H1 (cell line): ENCODE measurements around the gene TOMM5. TPM values are rescaled to one million over a fixed set of nuclear protein-coding genes. Genes with fewer than 3 reads are reported as not detected.

ENCODE experiments used
- CTCF ChIA-PET: fragments of 300-600 bp; sonication (Branson Sonifier 250); formaldehyde crosslinking; loops from one replicate; lab custom pipeline; 2021; ENCODE audit not compliant: partially characterized antibody; lab: Charles Lee
- POLR2A ChIA-PET: fragments of 300-600 bp; sonication (Branson Sonifier 250); formaldehyde crosslinking; loops from one replicate; lab custom pipeline; 2021; ENCODE audit warnings: inconsistent platforms; ENCODE audit not compliant: partially characterized antibody; lab: Charles Lee
- DNase-seq, 2 experiments: peaks; one replicate each; pipeline versions ENCODE4 v3.0.0 to v3.0.0-alpha.2; 2010 to 2022; ENCODE audit warnings: low spot score in 2 of 2, low read depth in 1 of 2, mixed read lengths in 1 of 2
- FAIRE-seq: peaks from 2 replicates; lab custom pipeline; 2011; peaks lifted over from hg19 to GRCh38; lab: Jason Lieb, UNC
- H2AFZ ChIP-seq: 2 replicates; pipeline ENCODE4 v1.8.1; 2012; ENCODE audit warnings: low read length, inconsistent platforms
- H2AK5ac ChIP-seq: 2 replicates; pipeline ENCODE4 v1.6.1; 2013; ENCODE audit warnings: low read depth, low read length
- H2BK120ac ChIP-seq: replicated peaks from 2 replicates; pipeline ENCODE3; 2013; ENCODE audit warnings: low read depth, low read length, inconsistent platforms
- H2BK12ac ChIP-seq: 2 replicates; pipeline ENCODE4 v1.6.1; 2013; ENCODE audit warnings: low read depth, low read length
- H2BK15ac ChIP-seq: 2 replicates; pipeline ENCODE4 v1.6.1; 2013; ENCODE audit warnings: low read length
- H2BK20ac ChIP-seq: 2 replicates; pipeline ENCODE4 v1.6.1; 2013; ENCODE audit warnings: low read length
- H2BK5ac ChIP-seq: 2 replicates; pipeline ENCODE4 v1.6.1; 2013; ENCODE audit warnings: low read depth, low read length
- H3K14ac ChIP-seq: 2 replicates; pipeline ENCODE4 v1.6.1; 2013; ENCODE audit warnings: inconsistent platforms; ENCODE audit not compliant: insufficient read length
- H3K18ac ChIP-seq: 2 replicates; pipeline ENCODE4 v1.6.1; 2013; ENCODE audit warnings: low read length; ENCODE audit errors: extremely low read depth
- H3K23ac ChIP-seq: 2 replicates; pipeline ENCODE4 v1.6.1; 2013; ENCODE audit warnings: inconsistent platforms; ENCODE audit not compliant: insufficient read length
- H3K23me2 ChIP-seq: 2 replicates; pipeline ENCODE4 v1.6.1; 2013; ENCODE audit warnings: low read depth, low read length
- H3K27ac ChIP-seq: 2 replicates; pipeline ENCODE4 v1.6.1; 2011; ENCODE audit warnings: low read depth, low read length, inconsistent platforms
- H3K27me3 ChIP-seq, 4 experiments: replicated peaks in 1 of 4; 1 replicate in 1 of 4; 2 replicates in 3 of 4; pipeline versions ENCODE4 v1.6.1 to v1.8.1; 2011 to 2013; ENCODE audit warnings: low read length in 3 of 4, mild to moderate bottlenecking in 3 of 4, inconsistent platforms in 2 of 4, mixed read lengths in 2 of 4, moderate library complexity in 1 of 4; ENCODE audit not compliant: control insufficient read depth in 3 of 4, insufficient read depth in 3 of 4; ENCODE audit errors: extremely low read depth in 1 of 4
- H3K36me3 ChIP-seq, 4 experiments: 2 replicates each; pipeline versions ENCODE4 v1.6.1 to v1.8.1; 2011 to 2013; ENCODE audit warnings: mild to moderate bottlenecking in 4 of 4, low read length in 3 of 4, moderate library complexity in 2 of 4, control low read depth in 1 of 4, inconsistent platforms in 1 of 4; ENCODE audit not compliant: insufficient read depth in 4 of 4, control insufficient read depth in 2 of 4
- H3K4ac ChIP-seq: replicated peaks from 2 replicates; pipeline ENCODE3; 2013; ENCODE audit warnings: low read length, low read depth, mixed read lengths, inconsistent platforms; ENCODE audit not compliant: insufficient read length
- H3K4me1 ChIP-seq, 4 experiments: replicated peaks in 1 of 4; 1 replicate in 1 of 4; 2 replicates in 3 of 4; pipeline versions ENCODE4 v1.6.1 to v1.8.1; 2011 to 2013; ENCODE audit warnings: low read length in 3 of 4, inconsistent platforms in 2 of 4, mixed read lengths in 1 of 4; ENCODE audit not compliant: insufficient read depth in 4 of 4, control insufficient read depth in 3 of 4
- H3K4me2 ChIP-seq, 2 experiments: 2 replicates each; pipeline versions ENCODE4 v1.6.1 to v1.8.1; 2011 to 2013; ENCODE audit warnings: low read depth in 2 of 2, low read length in 2 of 2, control low read depth in 1 of 2, inconsistent platforms in 1 of 2, mild to moderate bottlenecking in 1 of 2; ENCODE audit not compliant: insufficient read depth in 1 of 2
- H3K4me3 ChIP-seq, 4 experiments: fragments of 200-600, 300-600 bp in 1 of 4; sonication (generic), shearing (Covaris generic), sonication (Bioruptor Twin) in 1 of 4; 2 replicates each; pipeline versions ENCODE4 v1.5.1 to v1.8.1; 2011 to 2016; ENCODE audit warnings: low read length in 4 of 4, low read depth in 3 of 4, control low read depth in 2 of 4, inconsistent platforms in 2 of 4, mild to moderate bottlenecking in 2 of 4, mixed read lengths in 1 of 4, moderate library complexity in 1 of 4; ENCODE audit not compliant: insufficient read depth in 2 of 4; ENCODE audit errors: extremely low read depth in 1 of 4
- H3K56ac ChIP-seq: replicated peaks from 2 replicates; pipeline ENCODE3; 2013; ENCODE audit warnings: low read depth, mild to moderate bottlenecking, mixed read lengths, low read length, inconsistent platforms; ENCODE audit not compliant: insufficient read length
- H3K79me1 ChIP-seq: 2 replicates; pipeline ENCODE4 v1.6.1; 2013; ENCODE audit warnings: low read depth, low read length, control low read depth
- H3K79me2 ChIP-seq, 2 experiments: 2 replicates each; pipeline versions ENCODE4 v1.6.1 to v1.8.1; 2012 to 2013; ENCODE audit warnings: low read length in 2 of 2, mild to moderate bottlenecking in 2 of 2, inconsistent platforms in 1 of 2; ENCODE audit not compliant: insufficient read depth in 2 of 2, control insufficient read depth in 1 of 2
- H3K9ac ChIP-seq, 4 experiments: replicated peaks in 1 of 4; 1 replicate in 1 of 4; 2 replicates in 3 of 4; pipeline versions ENCODE4 v1.6.1 to v1.8.1; 2011 to 2013; ENCODE audit warnings: low read depth in 3 of 4, low read length in 3 of 4, control low read depth in 2 of 4, mild to moderate bottlenecking in 2 of 4, moderate library complexity in 2 of 4, inconsistent platforms in 1 of 4; ENCODE audit errors: extremely low read depth in 1 of 4
- H3K9me3 ChIP-seq, 2 experiments: 2 replicates each; pipeline versions ENCODE4 v1.6.1 to v1.8.1; 2012 to 2013; ENCODE audit warnings: mild to moderate bottlenecking in 2 of 2, moderate library complexity in 2 of 2, control low read depth in 1 of 2, inconsistent platforms in 1 of 2, low read depth in 1 of 2, low read length in 1 of 2, mixed read lengths in 1 of 2; ENCODE audit not compliant: insufficient read depth in 2 of 2
- H4K20me1 ChIP-seq, 2 experiments: replicated peaks in 1 of 2; 2 replicates each; pipeline versions ENCODE3 to v1.8.1; 2011 to 2013; ENCODE audit warnings: inconsistent platforms in 2 of 2, low read length in 2 of 2, mild to moderate bottlenecking in 1 of 2; ENCODE audit not compliant: insufficient read depth in 2 of 2, control insufficient read depth in 1 of 2
- H4K5ac ChIP-seq: 2 replicates; pipeline ENCODE4 v1.6.1; 2013; ENCODE audit warnings: low read length, low read depth, mixed read lengths, inconsistent platforms; ENCODE audit not compliant: insufficient read length
- H4K8ac ChIP-seq: 2 replicates; pipeline ENCODE4 v1.8.0; 2013; ENCODE audit warnings: mild to moderate bottlenecking, moderate library complexity, low read length, inconsistent platforms; ENCODE audit not compliant: insufficient read depth; ENCODE audit errors: extremely low read depth
- H4K91ac ChIP-seq: replicated peaks from 2 replicates; pipeline ENCODE3; 2013; ENCODE audit warnings: low read length, mixed read lengths, inconsistent platforms; ENCODE audit not compliant: insufficient read length
- BRCA1 ChIP-seq: IDR thresholded peaks from 2 replicates; pipeline ENCODE4 v1.6.1; 2012; ENCODE audit warnings: low read depth, low read length, improper control_type of control experiment
- WGBS, 2 experiments: shearing (Covaris generic) in 1 of 2; methylation state at CpG; one replicate each; pipeline versions ENCODE4 v1.1.6 to v1.1.7; 2013 to 2015; ENCODE audit warnings: low lambda C conversion rate in 2 of 2, mixed read lengths in 2 of 2, inconsistent platforms in 1 of 2, low coverage in 1 of 2, missing lambda C conversion rate in 1 of 2; ENCODE audit not compliant: insufficient replicate concordance in 2 of 2, insufficient coverage in 1 of 2, insufficient read length in 1 of 2; ENCODE audit errors: extremely low coverage in 1 of 2, missing lambda C conversion rate in 1 of 2; 5-methylcytosine and 5-hydroxymethylcytosine counted together
- polyA plus RNA-seq, 7 experiments: library from polyadenylated mRNA; depleted of rRNA in 3 of 7; stranded (reverse) in 5 of 7; unstranded in 2 of 7; fragments of >200 nt in 5 of 7; fragments of 200-250 nt in 2 of 7; gene quantifications; 1 replicate in 5 of 7; 2 replicates in 1 of 7; 4 replicates in 1 of 7; pipeline versions ENCODE4 v1.2.1 to v1.2.3, GENCODE V29; 2011 to 2013; ENCODE audit warnings: missing spikeins in 2 of 7, mixed read lengths in 2 of 7
- total RNA-seq: library from RNA; stranded (reverse); fragmentation: NEBNext Ultra II Directional; extraction: Animal tissue kit (Norgen Biotek cat#: 25700); gene quantifications from 2 replicates; pipeline ENCODE4 v1.2.1, GENCODE V29; 2021

The TOMM5 gene
- total and polyA plus RNA-seq, 2 of the 8 experiments (the other 6 are each of a cell fraction or from before 2014, with no cell fraction given), result 171 to 174 TPM

- no peak overlapping the region for H2AK5ac ChIP-seq
- peak overlapping the region; percentile 48 for H2AFZ ChIP-seq
- H3K4me1 ChIP-seq, result peaks cover 0 to 3% (median 2%) of the 10 kb centered on the region in 4 experiments; a peak in 4 of 7 replicates
- POLR2A ChIA-PET, result no interaction called here
- H3K27me3 ChIP-seq, result no peaks in the 10 kb centered on the region
- H3K79me2 ChIP-seq, result no peaks in the 10 kb centered on the region
- H2BK120ac ChIP-seq, result no peak overlapping the region
- no peak overlapping the region for H3K23ac ChIP-seq
- no peak overlapping the region for H4K5ac ChIP-seq
- no peaks in the 10 kb centered on the region for H3K23me2 ChIP-seq
- CTCF ChIA-PET, result interaction anchor here (0.6 to 1.7 kb wide), 6 partner anchors 8 to 279 kb away, joined by 3 to 4 read pairs (median 3); partner anchors contain the start of genes FRMPD1 and TOMM5
- peak overlapping the region in 1 of 4 experiments; percentile 10; a peak in 2 of 8 replicates for H3K4me3 ChIP-seq
- no peaks in the 10 kb centered on the region for H3K79me1 ChIP-seq
- no peaks in the 10 kb centered on the region for H3K9me3 ChIP-seq
- no peak overlapping the region for H4K8ac ChIP-seq
- no peak for FAIRE-seq
- no peak overlapping the region for H3K18ac ChIP-seq
- no peak overlapping the region for H2BK12ac ChIP-seq
- peak overlapping the region; percentile 2 to 18; a peak in 2 of 4 replicates for H3K4me2 ChIP-seq
- no peak overlapping the region for H2BK15ac ChIP-seq
- no peaks in the 10 kb centered on the region for H4K20me1 ChIP-seq
- DNase-seq, result no peak
- H3K9ac ChIP-seq, result no peak overlapping the region
- H3K56ac ChIP-seq, result no peak overlapping the region
- H3K14ac ChIP-seq, result no peak overlapping the region
- H2BK20ac ChIP-seq, result no peak overlapping the region
- H3K4ac ChIP-seq, result no peak overlapping the region
- no peak for TF ChIP-seq BRCA1
- no peak overlapping the region for H4K91ac ChIP-seq
- no peak overlapping the region for H3K27ac ChIP-seq
- H3K36me3 ChIP-seq, result no peaks in the 10 kb centered on the region
- 56% methylated on average over 1 of the region's 1 CpG; no CpG with 5 or more reads in 1 of the 2 experiments for WGBS, 2 experiments
- no peak overlapping the region for H2BK5ac ChIP-seq
Measured at GRCh38 chr9:37624073-37624472, 31.7 kb upstream of the TOMM5 start.
